Hematopoietic multipotent progenitor cell treated with erythropoietin and hydrocortisone succinate and interleukin-3 and kit ligand, for 8 days (in vitro differentiated cells): Measurements from ENCODE around the gene DNAJC4.

Source experiments
- DNase-seq: peaks from one replicate; pipeline ENCODE4 v3.0.0-alpha.2; 2015

DNAJC4 gene

DNA sequence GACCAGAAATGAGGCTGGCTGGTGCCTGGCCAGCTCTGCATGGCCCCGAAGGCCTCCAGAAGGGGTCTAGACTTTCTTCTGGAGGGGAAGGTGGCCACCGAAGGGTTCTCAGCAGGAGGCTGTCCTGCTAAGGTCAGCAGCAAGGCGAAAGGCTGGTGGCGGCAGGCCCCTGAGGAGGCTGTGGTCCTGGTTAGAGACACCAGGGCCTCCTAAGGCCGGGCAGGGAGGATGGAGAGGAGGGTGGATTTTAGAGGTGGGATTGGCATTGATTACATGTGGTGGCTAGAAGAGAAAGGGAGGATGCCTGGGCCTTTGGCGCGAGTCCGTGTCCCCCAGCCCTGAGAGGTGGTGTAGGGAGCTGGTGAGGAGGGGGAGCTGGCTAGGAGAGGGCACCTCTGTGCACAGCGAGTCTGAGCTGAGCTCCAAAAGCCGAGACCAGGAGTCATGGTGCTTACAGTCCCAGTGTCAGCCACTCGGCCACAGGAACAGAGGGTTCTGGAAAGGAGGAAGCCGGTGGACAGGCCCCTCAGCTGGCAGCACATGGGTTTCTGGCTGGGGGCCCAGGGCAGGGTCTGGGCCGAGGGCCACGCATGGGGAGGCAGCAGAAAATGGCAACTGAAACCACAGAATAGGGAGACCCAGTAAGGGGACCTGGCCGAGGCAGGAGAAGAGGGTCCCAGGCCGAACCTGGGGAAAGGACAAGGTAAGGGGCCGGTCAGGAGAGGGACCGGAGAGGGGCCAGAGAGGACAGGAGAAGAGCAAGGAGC, 21.4 kb upstream of the DNAJC4 start:
- no peak for DNase-seq

DNA sequence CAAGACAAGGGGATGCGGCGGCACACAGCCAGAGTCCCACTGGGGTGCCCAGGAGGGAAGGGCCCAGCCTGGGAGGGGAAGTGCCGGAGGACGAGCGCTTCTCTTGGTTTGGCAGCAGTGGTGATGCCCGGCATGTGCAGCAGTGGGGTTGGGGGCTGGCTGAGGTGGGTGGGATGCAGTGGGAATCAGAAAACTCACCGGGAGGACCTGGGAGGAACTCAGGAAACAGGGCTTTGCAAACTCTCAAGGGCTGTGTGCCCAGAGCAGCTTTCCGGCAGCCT, 20.8 kb upstream of the DNAJC4 start:
- no peak for DNase-seq

DNA sequence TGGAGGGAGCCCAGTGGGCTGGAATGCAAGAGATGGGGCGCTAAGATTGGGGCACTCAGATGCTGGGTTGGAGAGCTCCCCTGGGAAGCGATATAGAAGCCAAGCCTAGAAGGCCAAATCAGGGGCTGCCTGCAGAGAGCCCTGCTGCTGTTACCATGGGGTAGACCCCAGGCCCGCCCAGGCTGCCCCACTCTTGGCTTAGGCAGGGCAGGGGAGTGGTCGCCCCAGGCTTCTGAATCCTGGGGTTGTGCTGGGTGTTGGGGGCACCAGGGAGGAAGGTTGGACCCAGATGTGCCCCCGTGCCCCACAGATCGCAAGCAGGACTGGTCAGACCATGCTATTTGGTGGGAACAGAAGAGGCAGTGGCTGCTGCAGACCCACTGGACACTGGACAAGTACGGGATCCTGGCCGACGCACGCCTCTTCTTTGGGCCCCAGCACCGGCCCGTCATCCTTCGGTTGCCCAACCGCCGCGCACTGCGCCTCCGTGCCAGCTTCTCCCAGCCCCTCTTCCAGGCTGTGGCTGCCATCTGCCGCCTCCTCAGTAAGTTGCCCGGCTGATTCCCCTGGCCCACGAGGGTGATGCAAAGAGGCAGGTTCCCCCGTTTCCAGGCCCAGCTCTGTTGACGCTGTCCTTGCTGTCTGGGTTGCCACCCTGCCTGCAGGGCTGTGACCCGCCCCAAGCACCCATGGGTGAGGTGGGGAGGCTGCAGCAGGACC, 19.9 kb upstream of the DNAJC4 start:
- DNase-seq, result no peak

DNA sequence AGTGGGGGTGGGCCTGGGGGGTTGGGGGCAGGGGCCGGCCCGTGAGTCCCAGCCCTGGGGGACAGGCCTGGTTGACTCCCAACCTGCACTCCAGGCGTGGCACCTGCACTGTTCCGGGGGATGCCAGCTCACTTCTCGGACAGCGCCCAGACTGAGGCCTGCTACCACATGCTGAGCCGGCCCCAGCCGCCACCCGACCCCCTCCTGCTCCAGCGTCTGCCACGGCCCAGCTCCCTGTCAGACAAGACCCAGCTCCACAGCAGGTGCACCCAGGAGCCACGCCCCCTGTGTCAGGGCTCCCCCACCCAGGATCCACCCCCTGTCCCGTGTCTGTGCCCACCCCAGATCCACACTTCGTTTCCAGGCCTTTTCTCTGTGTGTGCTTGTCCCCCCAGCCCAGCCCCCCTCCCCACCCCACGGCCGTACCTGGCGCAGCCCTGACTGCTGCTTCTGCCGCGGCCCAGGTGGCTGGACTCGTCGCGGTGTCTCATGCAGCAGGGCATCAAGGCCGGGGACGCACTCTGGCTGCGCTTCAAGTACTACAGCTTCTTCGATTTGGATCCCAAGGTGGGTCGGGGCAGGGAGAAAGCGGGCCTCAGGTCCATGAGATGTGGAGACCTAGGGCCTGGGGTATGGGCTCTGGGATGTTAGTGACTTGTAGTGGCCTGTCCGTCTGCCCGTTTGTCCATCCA, 19.0 kb upstream of the DNAJC4 start:
- DNase-seq, result no peak

DNA sequence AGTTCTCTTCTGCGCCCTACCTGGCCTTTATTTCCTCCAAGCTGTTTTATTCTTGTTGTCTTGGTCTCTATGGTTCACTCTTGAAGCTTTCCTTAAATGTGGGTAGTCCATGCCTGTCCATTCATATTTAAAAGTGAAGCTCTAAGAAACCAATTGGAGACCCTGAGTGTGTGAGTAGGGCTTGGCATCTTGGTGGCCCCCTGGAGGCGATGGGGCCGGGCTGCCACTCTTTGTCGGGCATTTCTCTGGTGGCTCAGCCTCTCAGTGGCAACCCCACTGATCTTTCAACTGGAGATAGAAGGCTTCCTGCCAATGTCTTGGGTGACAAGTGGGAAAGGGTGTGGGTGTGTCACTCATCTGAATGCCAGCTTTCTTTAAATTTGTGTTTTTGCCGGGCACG, 13.5 kb upstream of the DNAJC4 start:
- DNase-seq, result no peak

DNA sequence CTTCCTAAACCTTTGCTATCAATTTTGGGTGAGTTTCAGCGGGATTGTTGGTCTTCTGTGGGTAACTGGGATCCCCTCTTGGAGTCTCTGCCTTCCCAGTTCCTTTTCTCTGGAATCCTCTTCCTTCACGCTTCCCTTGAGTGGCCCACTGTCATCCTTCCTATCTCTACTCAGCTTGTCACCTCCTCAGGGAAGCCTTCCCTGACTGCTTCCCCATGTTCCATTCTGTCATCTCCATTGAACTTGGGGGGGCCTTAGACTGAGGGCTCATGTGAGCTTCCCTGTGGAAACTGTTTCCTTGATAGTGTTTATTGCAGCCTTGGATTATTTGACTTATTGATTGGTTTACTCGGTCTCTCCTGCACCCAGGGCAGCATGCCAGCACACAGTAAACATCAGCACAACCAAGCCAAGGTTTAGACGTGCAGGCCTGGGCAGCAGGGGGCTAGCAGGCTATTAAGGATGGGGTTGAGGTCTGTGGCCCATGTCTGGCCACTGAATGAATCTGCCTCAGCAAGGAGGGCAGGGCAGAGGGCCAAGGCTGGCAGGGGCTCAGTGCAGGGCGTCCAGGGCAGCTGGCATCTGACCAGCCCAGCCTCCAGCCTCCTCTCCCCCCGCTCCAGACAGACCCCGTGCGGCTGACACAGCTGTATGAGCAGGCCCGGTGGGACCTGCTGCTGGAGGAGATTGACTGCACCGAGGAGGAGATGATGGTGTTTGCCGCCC, 11.6 kb upstream of the DNAJC4 start:
- no peak for DNase-seq

DNA sequence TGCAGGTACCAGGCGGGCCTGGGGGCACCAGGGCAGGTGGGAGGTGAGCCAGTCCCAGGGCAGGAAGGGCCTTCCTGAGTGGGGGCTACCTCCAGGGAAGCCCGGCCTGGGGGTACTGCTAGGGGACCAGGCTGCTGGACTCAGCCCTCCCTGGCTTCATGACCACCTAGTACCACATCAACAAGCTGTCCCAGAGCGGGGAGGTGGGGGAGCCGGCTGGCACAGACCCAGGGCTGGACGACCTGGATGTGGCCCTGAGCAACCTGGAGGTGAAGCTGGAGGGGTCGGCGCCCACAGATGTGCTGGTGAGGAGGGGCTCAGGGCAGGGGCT, 11.0 kb upstream of the DNAJC4 start:
- no peak for DNase-seq

DNA sequence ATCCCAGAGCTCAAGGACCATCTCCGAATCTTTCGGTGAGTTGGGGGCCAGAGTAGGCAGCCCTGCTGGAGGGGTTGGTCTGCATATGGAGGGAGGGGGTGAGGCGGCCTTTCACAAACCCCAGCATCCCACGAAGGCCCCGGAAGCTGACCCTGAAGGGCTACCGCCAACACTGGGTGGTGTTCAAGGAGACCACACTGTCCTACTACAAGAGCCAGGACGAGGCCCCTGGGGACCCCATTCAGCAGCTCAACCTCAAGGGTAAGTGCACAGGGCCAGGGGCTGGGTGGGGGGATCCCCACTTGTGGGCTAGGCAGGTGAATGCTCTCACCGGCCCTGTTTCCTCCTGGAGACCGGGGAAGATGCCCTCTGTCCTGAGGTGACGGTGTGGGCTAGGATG, 10.6 kb upstream of the DNAJC4 start:
- no peak for DNase-seq

DNA sequence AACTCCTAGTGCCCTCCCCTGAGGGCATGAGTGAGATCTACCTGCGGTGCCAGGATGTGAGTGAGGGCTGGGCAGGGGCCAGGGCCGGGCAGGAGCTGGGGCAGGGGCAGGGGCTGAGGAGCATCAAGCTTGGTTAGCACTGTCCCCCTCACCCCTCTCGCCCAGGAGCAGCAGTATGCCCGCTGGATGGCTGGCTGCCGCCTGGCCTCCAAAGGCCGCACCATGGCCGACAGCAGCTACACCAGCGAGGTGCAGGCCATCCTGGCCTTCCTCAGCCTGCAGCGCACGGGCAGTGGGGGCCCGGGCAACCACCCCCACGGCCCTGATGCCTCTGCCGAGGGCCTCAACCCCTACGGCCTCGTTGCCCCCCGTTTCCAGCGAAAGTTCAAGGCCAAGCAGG, 10.1 kb upstream of the DNAJC4 start:
- no peak for DNase-seq

DNA sequence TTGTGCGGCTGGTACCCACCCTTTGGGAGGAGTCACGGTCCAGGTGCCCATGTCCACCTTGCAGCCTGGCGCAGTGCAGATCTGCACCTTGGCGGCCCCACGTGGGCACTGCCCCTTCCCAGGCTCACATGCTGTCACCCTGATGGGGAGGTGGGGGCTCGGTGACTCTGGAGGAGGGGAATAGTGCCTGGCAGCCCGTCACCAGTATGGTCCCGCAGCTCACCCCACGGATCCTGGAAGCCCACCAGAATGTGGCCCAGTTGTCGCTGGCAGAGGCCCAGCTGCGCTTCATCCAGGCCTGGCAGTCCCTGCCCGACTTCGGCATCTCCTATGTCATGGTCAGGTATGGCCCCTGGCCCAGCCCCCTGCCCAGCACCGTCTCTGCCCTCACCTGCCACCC, 9.6 kb upstream of the DNAJC4 start:
- no peak for DNase-seq

DNA sequence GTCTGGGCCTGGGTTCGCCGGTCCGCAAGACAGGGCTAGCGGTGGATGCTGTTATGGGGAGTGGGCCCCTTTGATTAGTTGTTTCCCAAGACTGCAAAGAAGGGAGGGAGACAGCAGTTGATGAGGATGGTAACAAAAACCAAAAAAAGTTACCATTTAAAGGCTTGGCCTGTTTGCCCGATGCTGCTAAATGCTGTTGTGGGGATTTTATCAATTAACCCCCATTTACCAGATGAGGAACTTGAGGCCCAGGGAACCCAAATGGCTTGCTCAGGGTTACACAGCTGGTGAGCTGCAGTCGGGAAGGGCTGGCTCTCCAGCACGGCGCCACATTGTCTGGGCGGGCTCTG, 7.7 kb upstream of the DNAJC4 start:
- no peak for DNase-seq

DNA sequence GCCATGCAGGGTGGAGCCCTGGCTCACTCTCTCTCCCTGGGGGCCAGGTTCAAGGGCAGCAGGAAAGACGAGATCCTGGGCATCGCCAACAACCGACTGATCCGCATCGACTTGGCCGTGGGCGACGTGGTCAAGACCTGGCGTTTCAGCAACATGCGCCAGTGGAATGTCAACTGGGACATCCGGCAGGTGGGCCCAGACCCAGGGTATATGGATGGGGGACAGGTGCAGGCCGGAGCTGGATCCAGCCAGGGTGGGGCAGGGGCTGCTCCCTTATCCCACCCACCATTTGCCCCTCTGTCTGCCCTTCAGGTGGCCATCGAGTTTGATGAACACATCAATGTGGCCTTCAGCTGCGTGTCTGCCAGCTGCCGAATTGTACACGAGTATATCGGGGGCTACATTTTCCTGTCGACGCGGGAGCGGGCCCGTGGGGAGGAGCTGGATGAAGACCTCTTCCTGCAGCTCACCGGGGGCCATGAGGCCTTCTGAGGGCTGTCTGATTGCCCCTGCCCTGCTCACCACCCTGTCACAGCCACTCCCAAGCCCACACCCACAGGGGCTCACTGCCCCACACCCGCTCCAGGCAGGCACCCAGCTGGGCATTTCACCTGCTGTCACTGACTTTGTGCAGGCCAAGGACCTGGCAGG, 7.2 kb upstream of the DNAJC4 start:
- DNase-seq, result no peak

DNA sequence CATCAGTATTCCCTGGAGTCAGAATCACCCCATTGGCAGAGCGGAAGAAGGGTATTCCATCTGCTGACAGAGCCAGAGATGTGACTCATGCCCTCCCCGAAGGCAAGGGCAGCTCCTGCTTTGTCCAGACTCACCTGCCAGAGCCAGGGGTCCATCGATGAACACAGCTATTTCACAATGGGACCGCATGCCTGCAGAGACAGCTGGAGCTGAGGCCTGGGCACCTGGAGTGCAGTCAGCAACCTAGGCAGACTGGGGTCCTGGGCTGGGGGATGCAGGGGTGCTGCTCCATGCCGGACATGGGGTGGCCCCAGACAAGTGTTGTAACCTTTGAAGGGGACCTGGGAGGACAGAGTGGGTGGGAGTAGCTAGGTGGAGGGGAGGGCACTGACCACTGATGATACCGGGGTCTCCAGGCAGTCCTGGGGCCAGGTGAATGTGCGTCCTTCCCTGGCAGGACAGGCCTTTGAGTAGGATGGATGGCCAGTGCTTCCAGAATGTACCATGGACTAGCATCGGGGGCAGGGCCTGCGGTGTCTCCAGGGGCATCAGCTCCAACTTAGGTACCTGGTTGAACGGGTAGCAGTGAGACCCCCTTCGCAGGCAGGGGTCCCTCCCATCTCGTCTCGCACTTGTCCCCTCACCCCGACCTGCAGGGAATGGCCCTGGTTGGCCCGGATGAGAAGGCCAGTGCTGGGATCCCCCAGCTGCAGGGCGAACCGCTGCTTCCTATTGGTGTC, 6.0 kb upstream of the DNAJC4 start:
- peak; percentile 5 for DNase-seq

DNA sequence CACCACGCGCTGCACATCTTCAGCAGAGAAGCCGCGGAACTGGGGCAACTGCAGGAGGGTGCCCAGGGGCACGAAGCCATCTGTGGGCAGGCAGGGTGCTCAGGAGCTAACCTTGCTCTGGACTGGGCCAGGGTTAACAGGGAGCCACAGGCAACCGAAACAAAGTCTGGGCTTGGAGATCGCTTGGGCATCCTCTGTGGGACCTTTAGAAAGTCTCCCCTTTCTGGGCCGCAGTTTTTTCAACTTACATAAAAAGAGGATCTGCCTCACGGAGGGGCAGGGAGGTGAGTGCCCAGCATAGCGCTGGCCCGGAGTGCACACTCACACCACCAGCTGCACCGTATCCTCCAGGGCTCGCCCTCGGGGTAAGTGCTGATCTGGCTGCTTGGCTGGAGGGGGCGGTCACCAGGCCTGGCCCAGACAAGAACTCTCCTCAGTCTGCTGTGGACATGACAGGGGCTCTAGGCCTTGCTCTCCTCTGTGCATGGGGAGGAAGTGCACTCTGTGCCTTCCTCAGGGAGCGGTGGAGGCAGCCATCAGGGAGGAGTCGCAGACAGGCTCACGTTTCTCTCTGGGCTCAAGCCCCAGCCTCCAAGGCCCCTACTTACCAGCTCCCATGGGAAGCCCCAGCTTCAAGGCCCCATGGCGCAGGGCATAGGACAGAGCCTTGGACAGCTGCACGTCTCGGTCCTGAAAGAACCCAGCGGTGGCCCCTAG, 5.3 kb upstream of the DNAJC4 start:
- peak; percentile 6 for DNase-seq

DNA sequence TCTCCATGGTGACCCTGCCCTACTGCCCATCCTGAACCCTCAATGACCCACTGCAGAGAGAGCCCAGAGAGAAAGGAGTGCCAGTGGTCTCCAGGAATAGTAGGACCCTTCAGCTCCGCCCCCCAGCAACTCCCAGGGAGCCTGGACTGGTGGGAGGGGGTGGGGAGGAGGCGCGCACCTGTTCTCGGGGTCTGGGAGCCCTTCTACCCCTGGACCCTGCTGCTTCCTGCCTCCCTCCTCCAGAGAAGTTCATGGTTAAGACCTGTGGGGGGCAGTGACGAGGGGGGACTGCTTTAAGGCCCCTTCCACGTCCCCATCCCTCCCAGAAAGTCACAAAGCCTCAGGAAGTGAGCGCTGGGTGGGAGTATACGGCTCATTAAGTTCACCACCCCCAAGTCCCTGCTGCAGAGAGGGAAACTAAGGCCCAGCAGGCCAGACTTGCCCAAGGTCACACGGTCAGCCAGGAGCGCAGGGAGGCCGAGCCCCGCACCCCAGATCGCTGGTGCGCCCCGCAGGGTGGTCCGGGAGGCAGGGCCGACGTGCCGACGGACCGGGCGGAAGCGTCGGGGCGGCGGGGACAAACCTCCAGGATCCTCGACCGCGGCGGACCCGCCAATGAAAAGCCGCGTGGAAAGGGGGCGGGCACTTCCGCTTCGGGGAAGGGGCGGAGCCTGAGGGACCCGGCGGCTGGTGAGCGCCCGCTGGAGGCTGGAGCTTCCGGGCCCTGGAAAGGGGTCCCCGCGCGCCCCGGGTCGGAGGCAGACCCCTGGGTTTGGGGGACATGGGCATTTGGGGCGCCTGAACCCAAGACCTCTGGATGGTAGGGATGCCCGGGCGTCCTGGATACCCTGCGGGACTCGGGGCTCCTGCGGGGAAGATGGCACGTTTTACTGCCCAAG, 4.5 kb upstream of the DNAJC4 start, which contains the start of the genes NUDT22 and TRPT1:
TSS of gene NUDT22 (plus strand) at position 667 of the 899 bp plus-strand sequence. CDS start 379 bp downstream, outside the sequence.
TSS of gene TRPT1 (minus strand) at position 579 of the 899 bp plus-strand sequence. CDS start at position 253, 326 bp downstream.
- DNase-seq, result peak; percentile 87

DNA sequence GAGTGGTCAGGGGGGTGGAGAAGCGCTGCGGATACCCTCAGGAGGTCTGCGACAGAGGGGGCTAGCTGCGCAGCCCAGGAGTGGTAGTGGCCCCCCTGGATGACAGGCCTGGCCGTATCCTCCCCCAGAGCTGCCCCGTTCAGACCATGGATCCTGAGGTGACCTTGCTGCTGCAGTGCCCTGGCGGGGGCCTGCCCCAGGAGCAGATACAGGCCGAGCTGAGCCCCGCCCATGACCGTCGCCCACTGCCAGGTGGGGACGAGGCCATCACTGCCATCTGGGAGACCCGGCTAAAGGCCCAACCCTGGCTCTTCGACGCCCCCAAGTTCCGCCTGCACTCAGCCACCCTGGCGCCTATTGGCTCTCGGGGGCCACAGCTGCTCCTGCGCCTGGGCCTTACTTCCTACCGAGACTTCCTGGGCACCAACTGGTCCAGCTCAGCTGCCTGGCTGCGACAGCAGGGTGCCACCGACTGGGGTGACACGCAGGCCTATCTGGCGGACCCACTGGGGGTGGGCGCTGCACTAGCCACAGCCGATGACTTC, 3.8 kb upstream of the DNAJC4 start:
- peak; percentile 79 for DNase-seq

DNA sequence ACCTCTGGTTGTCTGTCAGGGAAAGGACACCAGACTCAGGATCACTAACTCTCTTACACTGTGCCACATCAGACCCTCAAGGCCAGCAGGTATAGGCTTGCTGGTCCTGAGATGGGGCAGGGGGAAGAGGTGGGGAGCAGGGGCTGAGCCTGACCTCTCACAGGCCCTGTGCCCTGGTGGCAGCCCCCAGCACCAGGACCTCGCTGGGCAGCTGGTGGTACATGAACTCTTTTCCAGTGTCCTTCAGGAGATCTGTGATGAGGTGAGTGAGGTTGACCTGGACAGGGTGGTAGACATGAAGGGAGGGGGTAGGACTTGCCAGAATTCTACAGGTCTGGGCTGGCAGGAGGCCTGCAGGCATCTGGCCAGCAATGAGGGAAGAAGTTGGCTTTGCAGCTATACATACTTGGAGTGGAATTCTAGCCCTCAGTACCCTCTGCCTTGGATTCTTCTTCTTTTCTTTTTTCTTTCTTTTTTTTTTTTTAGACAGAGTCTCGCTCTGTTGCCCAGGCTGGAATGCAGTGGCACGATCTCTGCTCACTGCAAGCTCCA, 2.9 kb upstream of the DNAJC4 start:
- no peak for DNase-seq

DNA sequence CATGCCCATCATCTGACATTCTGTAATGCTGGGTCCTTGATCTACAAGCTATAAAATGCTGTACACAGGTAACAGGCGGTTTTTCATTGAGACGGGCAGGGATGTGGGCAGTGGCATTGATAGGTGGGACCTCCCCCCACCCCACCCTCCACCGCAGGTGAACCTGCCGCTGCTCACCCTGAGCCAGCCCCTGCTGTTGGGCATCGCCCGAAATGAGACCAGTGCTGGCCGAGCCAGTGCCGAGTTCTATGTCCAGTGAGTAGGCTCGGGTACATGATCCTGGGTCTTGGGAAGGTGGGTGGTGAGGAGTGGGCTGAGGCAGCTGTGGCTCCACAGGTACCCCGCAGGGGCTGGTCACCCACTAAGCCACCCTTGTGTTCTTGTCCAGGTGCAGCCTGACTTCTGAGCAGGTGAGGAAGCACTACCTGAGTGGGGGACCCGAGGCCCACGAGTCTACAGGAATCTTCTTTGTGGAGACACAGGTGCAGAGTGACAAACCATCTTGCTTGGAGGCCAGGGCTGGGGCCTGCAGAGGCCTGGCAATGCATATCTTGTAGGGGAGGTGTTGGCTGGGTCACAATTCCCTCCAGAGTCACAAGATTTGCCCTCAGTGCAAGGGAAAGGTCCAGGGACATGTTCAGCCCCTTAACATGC, 1.1 kb upstream of the DNAJC4 start:
- peak; percentile 3 for DNase-seq

DNA sequence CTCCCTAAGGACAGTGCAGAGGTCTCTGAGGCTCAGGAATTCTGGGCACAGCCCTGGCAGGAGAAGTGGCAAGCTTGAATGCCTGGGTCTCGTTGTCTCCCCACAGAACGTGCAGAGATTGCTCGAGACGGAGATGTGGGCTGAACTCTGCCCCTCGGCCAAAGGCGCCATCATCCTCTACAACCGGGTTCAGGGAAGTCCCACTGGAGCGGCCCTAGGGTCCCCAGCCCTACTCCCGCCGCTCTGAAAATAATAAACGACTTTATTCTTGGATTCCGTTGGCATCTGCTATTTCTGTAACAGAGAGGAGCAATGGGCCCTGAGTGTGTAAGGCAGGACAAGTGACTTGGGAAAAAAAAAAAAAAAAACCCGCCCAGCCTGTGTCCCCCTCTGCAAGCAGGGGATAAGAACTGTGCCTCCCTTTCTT, 591 bp upstream of the DNAJC4 start:
- DNase-seq, result no peak
